Endothelial cell (in vitro differentiated cells): ENCODE measurements around the gene NR2F1-AS1. TPM values are rescaled to one million over a fixed set of nuclear protein-coding genes. Genes with fewer than 3 reads are reported as not detected.

ENCODE experiments used
- DNase-seq: peaks from one replicate; pipeline ENCODE4 v3.0.0; 2021; ENCODE audit warnings: low spot score
- H3K27ac Mint-ChIP-seq: one replicate; pipeline ENCODE4 v1.8.0; 2021; ENCODE audit warnings: mixed read lengths, inconsistent platforms; ENCODE audit not compliant: unreplicated experiment
- H3K27me3 Mint-ChIP-seq: one replicate; pipeline ENCODE4 v1.8.0; 2021; ENCODE audit warnings: mild to moderate bottlenecking, moderate library complexity, mixed read lengths, inconsistent platforms; ENCODE audit not compliant: unreplicated experiment
- H3K36me3 Mint-ChIP-seq: one replicate; pipeline ENCODE4 v1.8.0; 2021; ENCODE audit warnings: mild to moderate bottlenecking, low read depth, mixed read lengths, inconsistent platforms; ENCODE audit not compliant: unreplicated experiment
- H3K4me1 Mint-ChIP-seq: one replicate; pipeline ENCODE4 v1.8.0; 2021; ENCODE audit warnings: mild to moderate bottlenecking, mixed read lengths, inconsistent platforms; ENCODE audit not compliant: unreplicated experiment
- H3K4me3 Mint-ChIP-seq: one replicate; pipeline ENCODE4 v1.8.0; 2021; ENCODE audit warnings: mild to moderate bottlenecking, mixed read lengths, inconsistent platforms; ENCODE audit not compliant: unreplicated experiment
- H3K9me3 Mint-ChIP-seq: one replicate; pipeline ENCODE4 v1.8.0; 2021; ENCODE audit warnings: mixed read lengths, inconsistent platforms; ENCODE audit not compliant: unreplicated experiment
- CTCF ChIP-seq: fragments of 200-600 bp; sonication (generic); IDR thresholded peaks from one replicate; pipeline ENCODE4 v1.5.0; 2021; ENCODE audit warnings: antibody characterized with exemption; ENCODE audit not compliant: unreplicated experiment
- total RNA-seq: library from RNA; stranded (reverse); fragmentation: NEBNext Ultra II Directional; extraction: Animal tissue kit (Norgen Biotek cat#: 25700); gene quantifications from one replicate; pipeline ENCODE4 v1.2.1, GENCODE V29; 2021; ENCODE audit not compliant: unreplicated experiment

Gene NR2F1-AS1
- total RNA-seq, 1 donor from 2014 or later = 6.4 TPM

GRCh38 chr5:93406971-93407401, 174.0 kb downstream of the NR2F1-AS1 start:
- Mint-ChIP-seq H3K27ac (no peak overlapping the region), H3K4me3 (no peak overlapping the region), H3K9me3 (no peaks in the 10 kb centered on the region), H3K4me1 (no peaks in the 10 kb centered on the region), H3K27me3 (no peaks in the 10 kb centered on the region), H3K36me3 (no peaks in the 10 kb centered on the region)
- TF ChIP-seq CTCF = no peak
- DNase-seq = no peak

- Mint-ChIP-seq H3K36me3 (no peaks in the 10 kb centered on the region), H3K27me3 (no peaks in the 10 kb centered on the region), H3K27ac (no peak overlapping the region), H3K4me1 (peaks cover 5% of the 10 kb centered on the region), H3K4me3 (no peak overlapping the region), H3K9me3 (no peaks in the 10 kb centered on the region)
- no peak for TF ChIP-seq CTCF
- no peak for DNase-seq
Observed at GRCh38 chr5:93404246-93404645, 176.8 kb downstream of the NR2F1-AS1 start.

- no peak for TF ChIP-seq CTCF
- no peak overlapping the region for H3K27ac Mint-ChIP-seq
- no peaks in the 10 kb centered on the region for H3K36me3 Mint-ChIP-seq
- no peaks in the 10 kb centered on the region for H3K27me3 Mint-ChIP-seq
- no peaks in the 10 kb centered on the region for H3K9me3 Mint-ChIP-seq
- H3K4me3 Mint-ChIP-seq = no peak overlapping the region
- H3K4me1 Mint-ChIP-seq = peaks cover 5% of the 10 kb centered on the region
- DNase-seq = no peak
Observed at GRCh38 chr5:93403141-93403928, 177.7 kb downstream of the NR2F1-AS1 start.

- H3K9me3 Mint-ChIP-seq = no peaks in the 10 kb centered on the region
- H3K27me3 Mint-ChIP-seq = no peaks in the 10 kb centered on the region
- no peak for DNase-seq
- H3K27ac Mint-ChIP-seq = no peak overlapping the region
- peaks cover 5% of the 10 kb centered on the region for H3K4me1 Mint-ChIP-seq
- no peak for TF ChIP-seq CTCF
- H3K36me3 Mint-ChIP-seq = no peaks in the 10 kb centered on the region
- no peak overlapping the region for H3K4me3 Mint-ChIP-seq
Observed at GRCh38 chr5:93402451-93402850, 178.6 kb downstream of the NR2F1-AS1 start.

GRCh38 chr5:93401634-93402213, 179.3 kb downstream of the NR2F1-AS1 start:
- Mint-ChIP-seq H3K4me1 (peaks cover 5% of the 10 kb centered on the region), H3K27ac (no peak overlapping the region), H3K9me3 (no peaks in the 10 kb centered on the region), H3K27me3 (no peaks in the 10 kb centered on the region), H3K4me3 (no peak overlapping the region), H3K36me3 (no peaks in the 10 kb centered on the region)
- DNase-seq = no peak
- no peak for TF ChIP-seq CTCF
